Glomerular endothelial cell (primary cell): ENCODE data around the gene TMEM87B. TPM values are rescaled to one million over a fixed set of nuclear protein-coding genes. Genes with fewer than 3 reads are reported as not detected.

Source experiments
- DNase-seq: peaks from one replicate; pipeline ENCODE4 v3.0.0-alpha.2; 2011; ENCODE audit warnings: low read depth, low spot score; ENCODE audit errors: extremely low read depth
- total RNA-seq: library from RNA; depleted of rRNA; stranded (reverse); fragments of >200 nt; gene quantifications from 2 replicates; pipeline ENCODE4 v1.2.3, GENCODE V29; 2015

Gene TMEM87B
- total RNA-seq: 23.6 and 27.9 TPM in 2 replicates

- DNase-seq: no peak
These were observed at the start of gene TMEM87B for GRCh38 chr2:112054847-112055729. TMEM87B (plus strand) TSS chr2:112055269; CDS start chr2:112055592, 323 bp downstream.

GRCh38 chr2:112005406-112006075, 49.5 kb upstream of the TMEM87B start:
- no peak for DNase-seq

- no peak for DNase-seq
These were observed 49.0 kb upstream of the TMEM87B start for GRCh38 chr2:112006076-112006410.

GRCh38 chr2:112007493-112007892, 47.6 kb upstream of the TMEM87B start:
- DNase-seq: no peak

GRCh38 chr2:112008910-112009485, 46.1 kb upstream of the TMEM87B start:
- DNase-seq: no peak

- DNase-seq: no peak
These were observed 44.3 kb upstream of the TMEM87B start for GRCh38 chr2:112010751-112011150.

- DNase-seq: no peak
These were observed 42.5 kb upstream of the TMEM87B start for GRCh38 chr2:112012556-112012955.

GRCh38 chr2:112018846-112019245, 36.2 kb upstream of the TMEM87B start:
- no peak for DNase-seq

GRCh38 chr2:112019569-112019982, 35.5 kb upstream of the TMEM87B start:
- DNase-seq: no peak

GRCh38 chr2:112020561-112020960, 34.5 kb upstream of the TMEM87B start:
- DNase-seq: no peak

- no peak for DNase-seq
These were observed 33.8 kb upstream of the TMEM87B start for GRCh38 chr2:112021290-112021689.

GRCh38 chr2:112021781-112022231, 33.3 kb upstream of the TMEM87B start:
- no peak for DNase-seq

GRCh38 chr2:112023707-112024106, 31.4 kb upstream of the TMEM87B start:
- DNase-seq: no peak

GRCh38 chr2:112024231-112024630, 30.8 kb upstream of the TMEM87B start:
- DNase-seq: no peak

GRCh38 chr2:112024896-112025491, 30.1 kb upstream of the TMEM87B start:
- no peak for DNase-seq

GRCh38 chr2:112026509-112026908, 28.6 kb upstream of the TMEM87B start:
- DNase-seq: peak; percentile 86

GRCh38 chr2:112027767-112028166, 27.3 kb upstream of the TMEM87B start:
- no peak for DNase-seq

GRCh38 chr2:112029164-112029563, 25.9 kb upstream of the TMEM87B start:
- DNase-seq: no peak

- DNase-seq: no peak
These were observed 23.4 kb upstream of the TMEM87B start for GRCh38 chr2:112031473-112032223.

GRCh38 chr2:112032224-112032586, 22.9 kb upstream of the TMEM87B start:
- no peak for DNase-seq
